ENCODE results near the gene TLX2. TPM values are rescaled to one million over a fixed set of nuclear protein-coding genes. Genes with fewer than 3 reads are reported as not detected.

TLX2 gene
- polyA plus RNA-seq, 1 donor: not detected

DNA sequence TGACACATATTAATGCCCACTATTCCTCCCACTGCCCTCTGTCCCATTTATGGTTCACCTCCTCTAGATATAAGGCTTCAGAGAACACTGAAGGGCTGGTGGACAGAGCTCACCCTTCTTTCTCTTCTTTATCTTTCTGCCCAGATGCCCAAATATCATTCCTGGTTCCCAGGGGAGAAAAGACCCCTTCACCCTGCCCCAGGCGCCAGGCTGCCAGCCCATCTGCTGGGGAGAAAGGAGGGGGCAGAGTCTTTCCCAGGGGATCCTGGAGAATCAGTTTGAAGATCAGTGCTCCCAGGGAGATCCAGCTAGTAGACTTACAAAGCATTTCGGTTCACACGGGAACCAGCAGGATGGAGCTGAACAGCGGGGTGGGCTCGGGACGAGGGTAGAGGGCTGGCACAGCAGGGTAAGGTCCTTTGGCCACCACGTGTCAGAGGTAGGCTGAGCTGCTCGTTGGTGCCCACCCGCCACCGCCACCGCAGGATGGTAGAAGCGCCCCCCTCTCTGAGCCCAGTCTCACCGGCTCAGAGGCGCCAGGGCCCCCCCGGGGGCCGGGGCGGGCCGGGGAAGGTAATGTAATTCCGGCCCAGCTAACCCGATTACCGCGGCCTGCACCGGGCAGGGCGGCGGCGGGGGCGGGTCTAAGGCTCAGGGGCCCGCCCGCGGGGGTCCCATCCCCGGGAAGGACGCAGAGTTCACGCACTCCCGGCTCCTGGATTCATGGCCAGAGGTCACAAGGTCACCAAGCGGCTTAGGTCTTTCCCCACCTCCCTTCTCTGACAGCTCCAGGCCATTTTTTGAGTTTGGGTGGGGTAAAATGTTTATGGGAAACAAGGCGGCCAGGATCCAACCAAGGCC, 1.3 kb upstream of the TLX2 start:
- DNase-seq: no peak

DNA sequence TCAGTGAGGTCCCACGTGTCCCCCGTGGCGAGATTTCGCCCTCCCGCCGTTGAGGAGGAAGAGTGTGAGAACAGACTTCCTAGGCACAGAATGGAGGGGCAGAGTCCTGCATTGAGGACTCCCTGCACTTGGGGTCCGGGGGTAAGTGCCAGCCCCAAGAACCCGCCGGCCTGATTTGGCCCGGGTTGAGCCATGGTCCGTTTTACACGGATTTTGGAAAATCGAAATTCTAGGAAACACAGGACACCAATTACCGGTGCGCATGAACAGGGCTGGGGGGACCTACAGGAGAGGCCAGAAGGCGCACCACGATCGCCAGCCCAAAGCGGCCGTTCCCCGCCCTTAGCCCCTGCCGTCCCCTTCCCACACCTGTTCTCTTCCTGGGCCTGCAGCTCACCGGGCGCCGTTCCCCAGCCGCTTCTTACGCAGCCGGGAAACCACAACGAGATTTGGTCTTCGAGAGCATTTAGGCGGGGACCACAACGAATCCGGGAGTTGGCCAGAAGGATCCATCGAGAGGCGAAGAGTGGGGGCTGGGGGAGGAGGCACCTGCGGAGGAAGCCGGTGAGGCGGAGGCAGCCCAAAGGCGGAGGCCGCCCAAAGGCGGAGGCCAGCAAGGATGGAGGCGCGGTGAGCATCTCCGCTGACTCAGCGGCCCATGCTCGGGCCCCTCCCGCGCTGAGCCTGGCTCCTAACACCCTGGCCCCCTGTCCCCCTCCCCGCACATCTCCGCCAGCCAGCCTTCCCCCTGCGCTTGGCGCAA, 464 bp upstream of the TLX2 start:
- no peak for DNase-seq

DNA sequence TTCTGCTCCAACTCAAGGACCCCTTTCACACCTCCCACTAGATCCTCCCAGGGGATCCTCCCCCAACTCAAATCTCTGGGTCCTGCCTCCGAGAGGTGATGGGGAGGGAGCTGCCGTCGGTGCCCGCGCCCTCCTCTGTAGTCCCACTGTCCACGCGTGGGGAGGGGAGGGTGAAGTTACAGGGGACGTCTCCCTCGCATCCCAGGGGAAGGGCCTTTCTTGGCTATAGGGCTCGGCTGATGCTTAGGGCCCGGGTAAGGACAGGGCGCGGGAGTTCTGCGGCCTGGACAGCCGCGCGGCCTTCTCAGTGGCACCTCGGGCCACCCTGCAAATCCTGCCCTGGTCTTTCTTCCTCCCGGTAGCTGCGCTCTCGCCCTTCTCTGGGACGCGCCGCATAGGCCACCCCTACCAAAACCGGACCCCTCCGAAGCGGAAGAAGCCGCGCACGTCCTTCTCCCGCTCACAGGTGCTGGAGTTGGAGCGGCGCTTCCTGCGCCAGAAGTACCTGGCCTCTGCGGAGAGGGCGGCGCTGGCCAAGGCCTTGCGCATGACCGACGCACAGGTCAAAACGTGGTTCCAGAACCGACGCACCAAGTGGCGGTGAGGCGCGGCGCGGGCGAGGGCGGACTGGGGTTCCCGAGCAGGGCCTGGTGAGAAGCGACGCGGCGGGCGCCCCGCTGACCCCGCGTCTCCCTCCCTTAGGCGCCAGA, 1.2 kb downstream of the TLX2 start:
- DNase-seq: no peak

DNA sequence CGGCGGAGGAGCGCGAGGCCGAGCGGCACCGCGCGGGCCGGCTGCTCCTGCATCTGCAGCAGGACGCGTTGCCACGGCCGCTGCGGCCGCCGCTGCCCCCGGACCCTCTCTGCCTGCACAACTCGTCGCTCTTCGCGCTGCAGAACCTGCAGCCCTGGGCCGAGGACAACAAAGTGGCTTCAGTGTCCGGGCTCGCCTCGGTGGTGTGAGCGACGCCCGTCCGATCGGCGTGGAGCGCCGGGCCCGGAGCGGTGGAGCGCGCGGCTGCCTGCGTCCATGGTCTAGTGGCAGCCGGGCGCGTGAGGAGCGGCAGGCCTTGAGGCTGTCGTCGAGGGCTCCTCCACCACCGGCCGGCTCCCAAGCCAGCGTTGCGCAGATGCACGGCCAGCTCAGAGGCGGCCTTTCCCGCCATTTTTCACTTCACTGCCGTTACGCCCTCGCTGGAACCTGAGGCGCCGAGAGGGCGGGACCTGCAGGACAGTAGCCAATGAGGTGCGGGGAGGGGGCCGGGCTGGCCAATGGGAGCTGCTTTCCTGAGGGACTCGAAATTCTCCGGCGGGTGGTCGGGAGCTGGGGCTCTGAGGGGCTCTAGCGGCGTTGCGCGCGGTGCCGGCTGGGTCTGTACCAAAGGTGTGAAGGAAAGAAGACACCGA, 1.9 kb downstream of the TLX2 start:
- DNase-seq: peak; percentile 56

DNA sequence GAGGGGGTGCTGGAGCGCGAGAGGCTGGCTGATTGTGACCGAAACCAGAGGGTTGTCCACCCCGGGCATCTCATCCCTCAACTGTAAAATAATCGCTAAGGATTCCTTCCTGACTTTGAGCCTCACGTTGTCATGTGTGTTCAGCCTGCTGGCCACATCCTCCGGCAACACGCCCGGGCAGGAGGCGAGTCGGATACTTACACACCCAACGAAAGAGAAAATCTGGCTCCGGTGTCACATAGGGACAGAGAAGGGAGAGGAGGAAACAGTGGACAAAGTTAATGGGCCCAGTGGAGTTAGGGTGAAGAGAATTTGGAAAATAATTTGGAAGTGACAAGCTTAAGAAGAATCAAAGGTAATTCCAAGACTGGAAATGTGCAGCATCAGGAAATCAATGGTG, 2.4 kb downstream of the TLX2 start:
- DNase-seq: no peak

DNA sequence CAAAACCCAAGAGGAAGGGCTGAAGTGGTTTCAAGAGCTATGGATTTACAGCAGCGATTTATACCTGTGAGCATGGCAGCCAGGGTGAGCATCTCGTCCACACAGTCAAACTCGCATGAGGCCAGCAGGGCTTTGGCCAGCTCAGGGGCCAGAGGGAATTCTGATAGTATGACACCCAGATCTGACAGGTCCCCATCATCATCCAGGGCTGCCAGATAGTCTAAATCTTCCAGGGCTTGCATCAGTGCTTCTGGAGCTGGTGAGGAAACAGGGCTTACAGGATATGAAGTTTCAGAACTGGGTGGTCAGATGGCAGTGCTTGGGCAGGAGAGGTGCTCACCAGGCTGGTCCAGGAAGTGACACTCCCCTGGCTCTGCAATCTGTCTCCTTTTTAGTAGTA, 8.3 kb downstream of the TLX2 start:
- no peak for DNase-seq

DNA sequence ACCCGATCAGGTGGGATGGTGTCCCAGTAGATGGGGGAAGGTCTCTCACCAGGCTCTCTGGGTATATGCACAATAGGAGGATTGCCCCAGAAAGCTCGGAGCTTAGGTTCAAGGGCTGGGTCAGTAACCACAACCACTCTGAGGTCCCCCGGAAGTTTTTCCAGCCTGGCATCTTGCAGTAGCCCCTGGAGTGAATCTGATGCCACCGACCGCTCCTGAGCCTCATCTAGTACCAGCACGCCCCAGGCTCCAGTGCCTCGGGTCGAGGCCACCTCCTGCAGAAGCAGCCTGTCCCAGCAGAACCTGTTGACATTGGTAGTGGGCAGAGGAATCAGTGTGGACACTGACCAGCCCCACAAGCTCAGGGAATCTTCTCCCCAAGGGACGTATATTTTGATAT, 9.8 kb downstream of the TLX2 start:
- no peak for DNase-seq

DNA sequence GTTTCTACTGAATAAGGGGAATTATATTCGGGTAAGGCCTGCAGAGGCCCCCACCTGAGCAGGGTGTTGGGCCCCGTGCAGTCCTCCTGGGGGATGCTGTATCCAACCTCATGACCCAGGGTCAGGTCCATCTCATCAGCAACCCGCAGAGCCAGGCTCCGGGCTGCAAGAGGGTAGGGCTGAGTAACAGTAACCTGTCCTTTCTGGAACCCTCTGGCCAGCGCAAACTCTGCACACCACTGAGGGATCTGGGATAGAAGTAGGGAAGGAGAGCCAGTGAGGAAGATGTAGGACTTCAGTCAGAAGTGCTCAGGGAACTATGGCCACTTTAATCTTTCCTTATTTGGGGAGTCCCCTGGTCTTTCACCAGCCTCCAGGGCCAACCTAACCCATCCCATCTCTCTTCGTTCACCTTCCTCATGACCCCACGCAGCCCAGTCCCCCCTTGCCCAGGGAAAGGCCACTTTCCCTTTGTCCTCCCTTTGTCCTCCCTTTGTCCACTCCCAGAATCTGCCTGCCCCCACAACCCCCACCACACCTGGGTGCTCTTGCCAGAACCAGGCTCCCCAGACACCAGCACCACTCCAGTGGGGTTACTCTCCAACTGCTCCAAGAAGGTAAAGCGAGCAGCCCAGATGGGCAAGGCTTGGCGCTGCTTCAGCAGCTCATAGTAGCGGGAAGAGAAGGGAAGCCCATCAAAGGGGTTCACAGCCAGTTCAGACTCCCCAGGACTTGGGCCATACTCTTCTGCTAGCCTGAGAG, 10.9 kb downstream of the TLX2 start:
- DNase-seq: no peak

DNA sequence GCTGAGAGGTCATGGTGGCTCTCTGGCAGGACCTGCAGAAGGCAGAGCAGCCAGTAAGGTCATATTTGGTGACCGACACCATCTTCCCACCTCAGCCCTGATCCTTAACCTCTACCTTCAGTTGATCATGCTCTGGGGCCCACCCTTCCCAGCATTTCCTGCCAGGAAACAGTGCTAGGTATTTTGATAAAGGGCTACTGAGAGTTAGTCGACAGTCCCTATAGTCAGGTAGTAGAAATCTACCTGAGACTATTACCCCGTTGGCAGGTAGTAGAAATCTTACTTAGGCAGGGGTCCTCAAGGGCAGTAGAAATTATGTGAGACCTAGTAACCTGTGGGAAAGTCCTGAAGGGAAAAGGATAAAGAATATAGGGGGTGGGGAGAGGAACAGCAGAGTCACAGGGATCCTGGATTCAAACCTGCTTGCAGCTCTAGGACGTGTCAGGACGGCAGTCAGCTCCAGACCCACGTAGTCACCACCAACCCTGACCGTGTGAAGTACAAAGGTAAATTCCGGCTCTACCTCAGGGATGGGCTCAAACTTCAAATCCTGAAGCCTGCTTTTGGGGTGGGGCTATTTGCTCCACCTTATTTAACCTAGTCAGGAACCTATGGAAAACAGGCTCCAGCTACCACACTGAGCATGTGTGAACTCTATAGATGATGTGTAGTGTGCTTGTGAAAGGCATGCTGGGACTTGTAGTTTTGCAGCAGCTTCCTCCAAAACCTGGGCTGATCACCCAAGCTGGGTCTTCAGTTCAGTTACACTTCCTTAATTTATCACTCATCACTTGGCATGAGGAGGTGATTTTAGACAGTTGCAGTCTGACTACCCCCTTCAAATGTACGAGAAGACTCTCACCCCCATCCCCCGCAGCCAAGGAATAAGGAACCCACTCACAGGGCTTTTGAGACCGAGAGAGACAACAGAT, 11.7 kb downstream of the TLX2 start, which contains the start of gene DQX1:
DQX1 (minus strand) TSS at position 515 of the 932 bp plus-strand sequence; CDS start at position 13, 502 bp downstream.
- DNase-seq: no peak

DNA sequence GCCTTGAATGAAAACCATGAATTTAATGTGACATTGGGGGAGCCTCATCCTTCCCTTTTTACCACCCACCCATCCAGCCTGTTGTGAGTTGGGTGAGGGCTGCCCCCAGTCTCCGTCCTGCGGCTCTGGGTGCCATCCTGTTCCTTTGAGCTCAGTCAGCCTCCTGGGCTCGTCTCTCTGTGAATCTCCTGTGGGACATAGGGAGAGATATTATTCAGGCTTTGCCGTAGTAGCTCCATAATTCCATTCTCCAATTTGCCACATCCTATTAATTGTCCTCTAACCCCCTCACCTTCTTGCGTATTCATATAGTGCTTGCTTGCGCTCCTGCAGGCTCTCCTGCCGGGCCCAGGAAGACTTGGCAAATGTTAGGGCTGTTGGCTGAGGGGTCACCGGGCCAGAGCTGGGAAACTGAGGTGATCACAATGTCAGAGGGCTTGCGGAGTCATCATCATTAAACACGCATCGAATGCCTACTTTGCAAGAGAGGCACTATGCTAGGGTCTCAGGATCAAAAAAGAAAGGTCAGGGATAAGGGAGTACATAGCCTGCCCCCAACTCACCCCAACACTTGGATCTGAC, 12.5 kb downstream of the TLX2 start:
- no peak for DNase-seq

DNA sequence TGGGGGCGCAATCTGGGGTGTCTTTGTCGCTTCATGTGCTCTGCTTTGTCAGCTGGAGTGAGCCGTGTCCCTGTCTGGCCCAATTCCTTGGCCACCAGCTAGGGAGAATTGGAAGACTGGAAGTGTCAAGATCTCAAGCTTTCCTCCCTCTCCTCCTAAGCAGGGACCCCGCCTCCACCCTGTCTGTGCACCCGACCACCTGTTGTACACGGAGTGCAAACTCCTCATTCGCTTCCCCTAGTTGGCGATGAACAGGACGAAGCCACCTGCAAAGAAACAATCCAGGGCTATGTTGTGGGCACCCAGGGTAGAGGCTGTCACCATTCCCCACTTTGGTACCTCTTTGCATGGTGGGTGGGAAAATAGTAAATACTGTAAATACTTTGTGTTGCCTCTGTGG, 13.5 kb downstream of the TLX2 start:
- no peak for DNase-seq

DNA sequence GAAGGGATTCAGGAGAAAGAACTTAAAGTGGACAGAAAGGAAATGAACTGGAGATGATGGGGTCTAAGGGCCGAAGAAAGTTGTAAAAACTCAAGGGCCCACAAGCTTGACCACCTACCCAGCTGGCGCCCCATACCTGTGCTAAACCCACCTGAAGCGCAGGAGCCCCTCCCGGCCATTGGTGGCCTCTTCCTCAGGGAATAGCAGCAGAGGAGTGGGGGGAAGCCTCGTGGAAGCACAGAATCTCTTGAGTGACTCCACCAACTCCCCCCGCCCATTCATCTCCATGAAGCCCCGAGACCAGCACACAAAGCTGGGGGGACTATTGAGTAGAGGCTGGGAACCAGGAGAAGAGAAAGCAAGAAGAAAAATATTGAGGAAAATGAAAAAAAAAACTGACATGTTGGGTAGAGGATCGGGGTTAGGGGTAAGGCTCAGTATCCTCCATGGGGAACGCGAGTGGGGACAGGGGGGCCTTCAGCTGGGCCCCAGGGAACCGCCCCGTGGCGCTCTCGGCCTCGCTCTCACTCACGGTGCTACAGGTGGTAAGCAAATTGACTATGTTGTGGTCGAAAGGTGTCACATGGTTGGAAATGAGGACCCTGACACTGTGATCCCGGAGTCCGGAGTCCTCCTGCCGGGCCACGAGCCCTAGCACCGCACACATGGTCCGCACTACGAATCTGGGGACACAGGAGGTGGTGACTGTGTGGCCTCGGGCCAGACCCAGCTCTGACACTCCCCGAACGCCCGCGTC, 14.5 kb downstream of the TLX2 start:
- no peak for DNase-seq

DNA sequence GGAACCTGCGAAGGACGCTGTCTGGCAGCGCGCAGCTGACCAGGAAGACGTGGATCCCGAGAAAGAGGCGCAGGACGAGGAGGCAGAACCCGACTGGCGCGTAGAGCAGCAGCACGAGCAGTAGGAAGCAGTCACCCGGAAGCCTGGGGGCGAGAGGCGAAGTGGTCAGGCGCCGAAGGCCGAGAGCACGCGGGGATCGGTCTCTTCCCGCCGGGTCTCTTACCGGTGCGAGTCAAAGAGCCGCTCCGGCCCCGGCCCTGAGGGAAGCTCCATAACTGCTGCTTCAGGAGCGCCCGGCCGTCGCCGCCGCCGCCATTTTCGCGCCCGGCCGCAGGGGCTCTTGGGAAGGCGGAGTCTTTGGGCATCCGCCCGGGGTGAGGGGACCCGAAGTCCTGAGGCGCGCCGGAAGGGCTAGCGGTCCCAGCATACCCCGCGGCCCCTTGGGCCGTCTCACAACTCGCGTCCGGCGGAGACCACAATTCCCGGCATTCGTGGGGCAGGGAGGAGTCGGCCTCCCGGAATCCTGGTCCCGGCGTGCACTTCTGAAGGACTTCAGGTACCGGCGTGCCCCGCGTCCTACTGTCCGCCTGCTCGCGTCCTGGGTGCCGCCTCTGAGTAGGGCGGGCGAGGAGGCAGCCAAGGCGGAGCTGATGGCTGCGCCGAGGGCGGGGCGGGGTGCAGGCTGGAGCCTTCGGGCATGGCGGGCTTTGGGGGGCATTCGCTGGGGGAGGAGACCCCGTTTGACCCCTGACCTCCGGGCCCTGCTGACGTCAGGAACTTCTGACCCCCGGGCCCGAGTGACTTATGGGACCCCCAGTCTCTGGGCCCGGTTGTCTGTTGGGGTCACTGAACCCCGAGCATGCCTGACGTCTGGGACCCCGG, 15.3 kb downstream of the TLX2 start, which contains the start of the genes AUP1 and HTRA2:
AUP1 (minus strand) TSS at position 350 of the 882 bp plus-strand sequence; CDS start at position 273, 77 bp downstream.
HTRA2 (plus strand) TSS at position 577 of the 882 bp plus-strand sequence; CDS start at position 651, 74 bp downstream.
- DNase-seq: peak; percentile 99

DNA sequence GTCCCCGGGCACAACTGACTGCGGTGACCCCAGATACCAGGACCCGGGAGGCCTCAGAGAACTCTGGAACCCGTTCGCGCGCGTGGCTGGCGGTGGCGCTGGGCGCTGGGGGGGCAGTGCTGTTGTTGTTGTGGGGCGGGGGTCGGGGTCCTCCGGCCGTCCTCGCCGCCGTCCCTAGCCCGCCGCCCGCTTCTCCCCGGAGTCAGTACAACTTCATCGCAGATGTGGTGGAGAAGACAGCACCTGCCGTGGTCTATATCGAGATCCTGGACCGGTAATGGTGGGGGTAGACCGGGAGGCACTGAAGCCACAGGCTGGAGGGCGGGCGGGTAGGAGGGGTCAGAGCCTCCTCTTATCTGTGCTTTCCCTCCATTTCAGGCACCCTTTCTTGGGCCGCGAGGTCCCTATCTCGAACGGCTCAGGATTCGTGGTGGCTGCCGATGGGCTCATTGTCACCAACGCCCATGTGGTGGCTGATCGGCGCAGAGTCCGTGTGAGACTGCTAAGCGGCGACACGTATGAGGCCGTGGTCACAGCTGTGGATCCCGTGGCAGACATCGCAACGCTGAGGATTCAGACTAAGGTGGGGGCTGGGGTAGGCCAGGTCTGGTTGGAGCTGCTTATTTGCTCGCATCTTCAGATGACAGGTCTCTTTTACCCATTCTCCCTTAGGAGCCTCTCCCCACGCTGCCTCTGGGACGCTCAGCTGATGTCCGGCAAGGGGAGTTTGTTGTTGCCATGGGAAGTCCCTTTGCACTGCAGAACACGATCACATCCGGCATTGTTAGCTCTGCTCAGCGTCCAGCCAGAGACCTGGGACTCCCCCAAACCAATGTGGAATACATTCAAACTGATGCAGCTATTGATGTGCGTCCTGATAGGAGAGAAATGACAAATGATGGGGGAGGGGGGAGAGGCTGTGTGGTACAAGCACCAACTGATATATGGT, 16.3 kb downstream of the TLX2 start:
- DNase-seq: no peak

DNA sequence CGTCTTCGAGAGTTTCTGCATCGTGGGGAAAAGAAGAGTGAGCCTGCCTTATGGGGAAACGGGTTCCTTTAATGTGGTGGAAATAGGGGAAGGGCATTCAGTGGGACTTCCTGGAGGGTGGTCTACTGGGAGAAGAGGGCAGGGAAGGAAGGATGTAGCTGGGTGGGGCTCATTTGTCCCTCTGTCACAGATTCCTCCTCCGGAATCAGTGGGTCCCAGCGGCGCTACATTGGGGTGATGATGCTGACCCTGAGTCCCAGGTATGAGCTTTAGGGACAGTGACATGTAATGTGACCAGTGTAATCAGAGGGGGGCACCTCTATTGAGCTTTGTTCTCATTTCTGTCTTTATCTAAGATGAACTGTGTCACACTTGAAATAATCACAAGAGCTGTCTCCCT, 17.4 kb downstream of the TLX2 start:
- DNase-seq: no peak

DNA sequence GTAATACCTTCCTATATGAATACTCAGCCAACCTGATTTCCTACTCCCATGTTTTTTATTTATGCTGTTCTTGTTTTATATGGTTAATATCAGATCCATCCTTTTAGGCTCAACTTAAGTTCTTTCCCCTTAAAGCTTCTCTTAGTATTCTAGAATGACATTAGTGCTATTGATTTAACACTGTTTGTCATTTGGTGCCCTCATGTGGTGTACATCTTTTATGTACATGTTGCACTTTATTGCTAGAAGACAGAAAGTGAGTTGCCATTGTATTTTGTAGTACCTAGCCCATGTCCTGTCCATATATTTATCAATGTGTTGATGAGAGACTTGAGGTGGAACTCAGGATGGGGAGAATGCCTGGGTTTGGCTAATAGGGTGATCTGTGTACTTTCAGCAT, 18.0 kb downstream of the TLX2 start:
- DNase-seq: no peak

DNA sequence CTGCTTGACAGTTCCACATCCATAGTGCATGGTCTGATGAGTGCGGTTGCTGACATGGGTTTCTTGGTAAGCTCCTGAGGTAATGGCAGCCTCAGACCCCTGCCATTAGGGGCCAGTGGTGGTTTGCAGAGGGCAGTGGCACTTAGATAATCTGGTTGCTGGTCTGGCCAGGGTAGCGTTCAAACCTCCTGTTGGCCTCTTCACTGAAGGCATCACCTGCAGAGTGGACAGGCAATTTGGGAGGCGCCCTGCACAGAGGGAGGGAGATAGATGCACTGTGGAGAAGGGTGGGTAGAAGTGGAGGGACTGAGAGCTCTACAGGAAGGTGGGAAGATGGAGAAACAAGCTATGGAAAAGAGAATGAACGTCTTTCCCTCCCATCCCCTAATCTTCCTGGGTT, 19.2 kb downstream of the TLX2 start:
- no peak for DNase-seq
